ENCODE data around the gene IL4I1. TPM values are rescaled to one million over a fixed set of nuclear protein-coding genes. Genes with fewer than 3 reads are reported as not detected.

IL4I1 gene
- total RNA-seq, 4 donors from 2014 or later: 0.63 to 3.0 (median 1.7) TPM; not detected in 1

DNA sequence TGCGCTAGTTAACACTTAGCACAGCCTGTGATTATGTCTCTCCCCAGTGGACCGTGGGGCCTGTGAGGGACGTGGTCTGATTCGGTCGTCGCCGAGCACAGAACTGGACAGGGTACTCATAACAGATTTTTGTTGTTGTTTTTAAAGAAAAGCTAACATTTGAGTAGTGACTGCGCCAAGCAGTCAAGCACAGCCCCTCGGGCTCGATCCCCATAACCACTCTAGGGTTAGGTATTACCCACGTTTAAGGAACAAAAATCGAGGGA lies 46.5 kb downstream of the IL4I1 start:
- H3K4me1 ChIP-seq: peaks cover 0 to 41% (median 24%) of the 10 kb centered on the region in 4 donors
- TF ChIP-seq EP300 (IDR thresholded peaks at IDR 0.05): no peak
- TF ChIP-seq, protein P1, sequence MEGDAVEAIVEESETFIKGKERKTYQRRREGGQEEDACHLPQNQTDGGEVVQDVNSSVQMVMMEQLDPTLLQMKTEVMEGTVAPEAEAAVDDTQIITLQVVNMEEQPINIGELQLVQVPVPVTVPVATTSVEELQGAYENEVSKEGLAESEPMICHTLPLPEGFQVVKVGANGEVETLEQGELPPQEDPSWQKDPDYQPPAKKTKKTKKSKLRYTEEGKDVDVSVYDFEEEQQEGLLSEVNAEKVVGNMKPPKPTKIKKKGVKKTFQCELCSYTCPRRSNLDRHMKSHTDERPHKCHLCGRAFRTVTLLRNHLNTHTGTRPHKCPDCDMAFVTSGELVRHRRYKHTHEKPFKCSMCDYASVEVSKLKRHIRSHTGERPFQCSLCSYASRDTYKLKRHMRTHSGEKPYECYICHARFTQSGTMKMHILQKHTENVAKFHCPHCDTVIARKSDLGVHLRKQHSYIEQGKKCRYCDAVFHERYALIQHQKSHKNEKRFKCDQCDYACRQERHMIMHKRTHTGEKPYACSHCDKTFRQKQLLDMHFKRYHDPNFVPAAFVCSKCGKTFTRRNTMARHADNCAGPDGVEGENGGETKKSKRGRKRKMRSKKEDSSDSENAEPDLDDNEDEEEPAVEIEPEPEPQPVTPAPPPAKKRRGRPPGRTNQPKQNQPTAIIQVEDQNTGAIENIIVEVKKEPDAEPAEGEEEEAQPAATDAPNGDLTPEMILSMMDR (IDR thresholded peaks at IDR 0.05): no peak
- no peak for TF ChIP-seq POLR2A (IDR thresholded peaks at IDR 0.05)
- no peaks in the 10 kb centered on the region for H3K27me3 ChIP-seq
- DNase-seq (ENCODE audit: low spot score in 2 of 2): no peak
- H3K27ac ChIP-seq: peak overlapping the region; percentile 99 to 100 (median 100)
- peaks cover 0 to 5% (median 1%) of the 10 kb centered on the region in 4 donors for H3K9me3 ChIP-seq
- 53 to 65% methylated on average over 12 of the region's 12 CpGs for whole genome bisulfite sequencing, 2 donors
- H3K4me3 ChIP-seq: peak overlapping the region; percentile 91 to 97 (median 96)
- peaks cover 0 to 12% (median 0%) of the 10 kb centered on the region in 3 donors for H3K36me3 ChIP-seq

GRCh38 chr19:49849433-49850220 lies 47.1 kb downstream of the IL4I1 start:
- Histone ChIP-seq H3K4me3 (peak overlapping the region in 3 of 4 donors; percentile 91 to 97 (median 95)), H3K27ac (peak overlapping the region in 3 of 4 donors; percentile 99 to 100 (median 99)), H3K27me3 (no peaks in the 10 kb centered on the region), H3K9me3 (peaks cover 0 to 5% (median 1%) of the 10 kb centered on the region in 4 donors), H3K36me3 (peaks cover 0 to 6% (median 0%) of the 10 kb centered on the region in 3 donors), H3K4me1 (peaks cover 0 to 36% (median 24%) of the 10 kb centered on the region in 4 donors)
- DNase-seq (ENCODE audit: low spot score in 2 of 2): no peak
- TF ChIP-seq, protein P1 (IDR thresholded peaks at IDR 0.05): no peak
- no peak for TF ChIP-seq POLR2A (IDR thresholded peaks at IDR 0.05)
- TF ChIP-seq EP300 (IDR thresholded peaks at IDR 0.05): no peak
- 89 to 92% methylated on average over 15 of the region's 15 CpGs for WGBS, 2 donors

DNA sequence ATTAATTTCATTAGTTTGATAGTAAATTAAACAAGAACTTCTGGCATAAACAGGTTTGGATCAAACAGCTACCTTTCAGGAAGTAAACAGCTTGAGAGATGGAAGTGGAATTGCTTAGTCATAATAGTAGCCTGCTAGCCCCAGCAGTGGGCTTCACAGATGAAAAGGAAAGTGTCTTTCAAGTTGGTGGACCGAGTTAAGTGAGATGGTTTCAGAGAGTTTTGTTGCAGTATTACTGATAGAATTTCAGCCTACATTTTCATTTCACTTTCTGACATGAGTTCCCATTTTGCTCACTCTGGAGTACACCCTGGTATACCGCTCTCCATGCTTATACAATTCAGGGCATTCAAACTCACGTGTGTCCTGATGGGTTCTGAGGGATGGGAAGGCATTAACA lies 47.7 kb downstream of the IL4I1 start:
- H3K4me3 ChIP-seq: no peak overlapping the region
- no peaks in the 10 kb centered on the region for H3K36me3 ChIP-seq
- DNase-seq (ENCODE audit: low spot score in 2 of 2): no peak
- H3K4me1 ChIP-seq: peaks cover 0 to 29% (median 23%) of the 10 kb centered on the region in 4 donors
- H3K27me3 ChIP-seq: no peaks in the 10 kb centered on the region
- TF ChIP-seq EP300 (IDR thresholded peaks at IDR 0.05) (no peak), POLR2A (IDR thresholded peaks at IDR 0.05) (no peak)
- TF ChIP-seq, protein P1 (IDR thresholded peaks at IDR 0.05): no peak
- H3K27ac ChIP-seq: no peak overlapping the region
- peaks cover 0 to 5% (median 1%) of the 10 kb centered on the region in 4 donors for H3K9me3 ChIP-seq
- 94 to 99% methylated on average over 3 of the region's 3 CpGs for WGBS, 2 donors

DNA sequence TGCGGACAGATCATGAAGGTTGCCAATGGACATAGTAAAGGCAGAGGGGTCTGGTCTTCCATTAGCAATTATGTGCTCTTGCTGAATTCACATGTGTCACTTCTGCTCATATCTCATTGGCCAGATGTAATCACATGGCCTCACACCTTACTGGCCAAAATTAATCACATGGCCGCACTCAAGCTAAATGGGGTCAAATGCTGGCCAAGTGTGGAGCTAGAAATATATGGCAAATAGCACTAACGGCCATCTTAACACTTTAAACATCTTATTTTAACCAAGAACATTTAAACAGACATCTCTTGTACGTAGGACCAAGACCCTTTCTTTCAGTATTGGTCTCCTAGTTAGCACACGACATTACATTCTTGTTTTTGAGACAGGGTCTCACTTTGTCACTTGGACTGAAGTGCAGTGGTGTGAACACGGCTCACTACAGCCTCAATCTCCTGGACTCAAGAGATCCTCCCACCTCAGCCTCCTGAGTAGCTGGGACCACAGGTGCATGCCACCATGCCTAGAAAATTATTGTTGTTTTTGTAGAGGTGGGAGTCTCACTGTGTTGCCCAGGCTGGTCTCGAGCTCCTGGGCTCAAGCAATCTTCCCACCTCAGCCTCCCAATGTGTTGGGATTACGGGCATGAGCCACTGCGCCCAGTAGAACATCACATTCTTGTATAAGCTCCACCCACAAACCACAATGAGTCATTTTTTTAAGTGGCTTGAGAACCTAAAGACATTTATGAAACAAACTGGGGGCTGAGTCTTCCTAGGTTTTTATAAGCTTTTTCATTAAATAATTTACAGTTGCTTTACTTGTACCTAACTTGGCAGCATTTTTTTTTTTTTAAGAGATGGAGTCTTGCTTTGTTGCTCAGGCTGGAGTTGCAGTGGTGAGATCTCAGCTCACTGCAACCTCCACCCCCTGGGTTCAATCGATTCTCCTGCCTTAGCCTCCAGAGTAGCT lies 48.7 kb downstream of the IL4I1 start:
- no peak for TF ChIP-seq EP300 (IDR thresholded peaks at IDR 0.05)
- TF ChIP-seq, protein P1 (IDR thresholded peaks at IDR 0.05): no peak
- no peak for TF ChIP-seq POLR2A (IDR thresholded peaks at IDR 0.05)

More for the DNA sequence above, 48.7 kb downstream of the IL4I1 start:
- no peaks in the 10 kb centered on the region for H3K36me3 ChIP-seq
- H3K27me3 ChIP-seq: no peaks in the 10 kb centered on the region
- H3K4me1 ChIP-seq: peaks cover 0 to 20% (median 17%) of the 10 kb centered on the region in 4 donors
- peaks cover 0 to 5% (median 1%) of the 10 kb centered on the region in 4 donors for H3K9me3 ChIP-seq
- H3K27ac ChIP-seq: no peak overlapping the region
- no peak overlapping the region for H3K4me3 ChIP-seq
- whole genome bisulfite sequencing, 2 donors: 82 to 91% methylated on average over 10 of the region's 10 CpGs
- no peak for DNase-seq (ENCODE audit: low spot score in 2 of 2)
